ENCODE measurements around the gene ACOT9. TPM values are rescaled to one million over a fixed set of nuclear protein-coding genes. Genes with fewer than 3 reads are reported as not detected.
A peak's percentile ranks its signal among the peaks of the same experiment; 100 is the strongest.

ACOT9 gene
- total and polyA plus RNA-seq, 2 experiments from 2014 or later, result 28.5 to 34.3 TPM

DNA sequence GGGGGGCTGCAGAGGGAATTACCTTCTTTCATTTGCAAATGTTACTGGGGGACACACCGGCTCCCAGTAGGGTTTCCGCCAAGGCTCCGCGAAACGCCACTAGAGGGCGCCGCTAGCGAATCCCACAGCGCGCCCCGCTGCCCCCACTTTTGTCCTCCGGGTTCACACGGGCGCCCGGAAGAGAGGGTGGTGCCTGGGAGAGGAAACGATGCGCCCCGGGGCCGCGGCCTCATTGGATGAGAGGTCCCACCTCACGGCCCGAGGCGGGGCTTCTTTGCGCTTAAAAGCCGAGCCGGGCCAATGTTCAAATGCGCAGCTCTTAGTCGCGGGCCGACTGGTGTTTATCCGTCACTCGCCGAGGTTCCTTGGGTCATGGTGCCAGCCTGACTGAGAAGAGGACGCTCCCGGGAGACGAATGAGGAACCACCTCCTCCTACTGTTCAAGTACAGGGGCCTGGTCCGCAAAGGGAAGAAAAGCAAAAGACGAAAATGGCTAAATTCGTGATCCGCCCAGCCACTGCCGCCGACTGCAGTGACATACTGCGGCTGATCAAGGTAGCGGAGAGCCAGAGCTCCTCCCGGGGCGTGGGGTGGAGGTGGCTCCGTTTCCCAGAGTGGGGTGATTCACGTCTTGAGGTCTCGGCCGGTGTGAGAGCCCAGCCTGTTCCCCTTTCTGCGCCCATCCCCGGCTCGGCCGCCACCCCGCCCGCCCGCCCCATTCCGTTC is 40.0 kb upstream of the ACOT9 start, which contains the start of gene SAT1:
Gene SAT1 (plus strand): TSS at position 311 of the 726 bp plus-strand sequence. CDS start 179 bp downstream, at position 490.
- no peaks in the 10 kb centered on the region for H3K9me2 ChIP-seq (ENCODE audit: insufficient read depth)
- TF ChIP-seq, protein P1, sequence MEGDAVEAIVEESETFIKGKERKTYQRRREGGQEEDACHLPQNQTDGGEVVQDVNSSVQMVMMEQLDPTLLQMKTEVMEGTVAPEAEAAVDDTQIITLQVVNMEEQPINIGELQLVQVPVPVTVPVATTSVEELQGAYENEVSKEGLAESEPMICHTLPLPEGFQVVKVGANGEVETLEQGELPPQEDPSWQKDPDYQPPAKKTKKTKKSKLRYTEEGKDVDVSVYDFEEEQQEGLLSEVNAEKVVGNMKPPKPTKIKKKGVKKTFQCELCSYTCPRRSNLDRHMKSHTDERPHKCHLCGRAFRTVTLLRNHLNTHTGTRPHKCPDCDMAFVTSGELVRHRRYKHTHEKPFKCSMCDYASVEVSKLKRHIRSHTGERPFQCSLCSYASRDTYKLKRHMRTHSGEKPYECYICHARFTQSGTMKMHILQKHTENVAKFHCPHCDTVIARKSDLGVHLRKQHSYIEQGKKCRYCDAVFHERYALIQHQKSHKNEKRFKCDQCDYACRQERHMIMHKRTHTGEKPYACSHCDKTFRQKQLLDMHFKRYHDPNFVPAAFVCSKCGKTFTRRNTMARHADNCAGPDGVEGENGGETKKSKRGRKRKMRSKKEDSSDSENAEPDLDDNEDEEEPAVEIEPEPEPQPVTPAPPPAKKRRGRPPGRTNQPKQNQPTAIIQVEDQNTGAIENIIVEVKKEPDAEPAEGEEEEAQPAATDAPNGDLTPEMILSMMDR (conservative IDR thresholded peaks at IDR 0.05; ENCODE audit: low read depth in 2 of 2), result peak; percentile 62 to 73
- TF ChIP-seq EZH2 (IDR thresholded peaks at IDR 0.05; ENCODE audit: low read depth, unreplicated experiment) (no peak), NANOG (IDR thresholded peaks at IDR 0.05; ENCODE audit: borderline replicate concordance) (0 out of 2 replicates have a peak, but pooled peaks have one; percentile 10), EZH2phosphoT487 (IDR thresholded peaks at IDR 0.05; ENCODE audit: unreplicated experiment) (no peak), POLR2AphosphoS5 (IDR thresholded peaks at IDR 0.05; ENCODE audit: low read depth) (peak; percentile 97), ZNF114 (CRISPR knock-in tag; IDR thresholded peaks at IDR 0.05) (no peak), CREB1 (CRISPR knock-in tag; IDR thresholded peaks at IDR 0.05; ENCODE audit: low read depth) (peak; percentile 57), ZNF331 (CRISPR knock-in tag; IDR thresholded peaks at IDR 0.05; ENCODE audit: low read depth) (no peak)

DNA sequence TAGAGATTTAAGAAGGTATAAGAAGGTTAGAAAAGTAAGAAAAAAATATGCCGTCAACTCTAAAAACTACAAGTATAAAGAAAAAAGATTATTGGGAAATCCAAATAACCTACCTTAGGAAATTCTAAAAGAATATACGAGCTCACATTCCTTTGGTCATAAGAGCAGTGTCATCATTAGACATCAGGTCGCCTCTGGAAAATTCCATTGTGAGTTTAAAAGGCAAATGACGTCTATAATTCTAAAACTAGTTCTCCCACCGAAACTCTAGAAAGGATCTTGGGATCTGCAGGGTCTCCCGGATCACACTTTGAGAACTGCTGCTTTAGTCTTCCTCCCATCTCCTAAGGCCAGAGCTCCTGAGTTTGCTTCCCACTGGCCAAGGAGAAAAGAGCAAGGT is 39.4 kb upstream of the ACOT9 start:
- Histone ChIP-seq H2AFZ (no peak overlapping the region), H3F3A (replicated peaks; ENCODE audit: low read depth) (no peaks in the 10 kb centered on the region), H3K9me2 (ENCODE audit: insufficient read depth) (no peaks in the 10 kb centered on the region), H3K4me3 (peak overlapping the region; percentile 15; the same call in 1 of the 2 replicates), H3K27ac (ENCODE audit: low read depth) (peak overlapping the region; percentile 51; the same call in 1 of the 2 replicates), H3K4me2 (peak overlapping the region; percentile 7; the same call in 1 of the 2 replicates), H3K79me2 (replicated peaks; ENCODE audit: insufficient read depth) (peaks cover 4% of the 10 kb centered on the region; the same call in 1 of the 2 replicates), H3K4me1 (ENCODE audit: insufficient read depth) (no peaks in the 10 kb centered on the region), H3K36me3 (ENCODE audit: insufficient read depth) (no peaks in the 10 kb centered on the region), H3K27me3 (ENCODE audit: insufficient read depth) (no peaks in the 10 kb centered on the region), H4K20me1 (replicated peaks; ENCODE audit: insufficient read depth) (no peaks in the 10 kb centered on the region)
- no peaks in the 10 kb centered on the region for H3K9me3 Mint-ChIP-seq
- H3K4me3 Mint-ChIP-seq, result peak overlapping the region; percentile 37
- no peak for ATAC-seq
- H3K36me3 Mint-ChIP-seq (ENCODE audit: low read depth), result peaks cover 8% of the 10 kb centered on the region; the same call in 2 of the 3 replicates
- no peak for DNase-seq (ENCODE audit: low spot score)
- H3K27me3 Mint-ChIP-seq (ENCODE audit: insufficient read depth, low read depth, poor library complexity), result no peaks in the 10 kb centered on the region
- H3K4me1 Mint-ChIP-seq, result peaks cover 13% of the 10 kb centered on the region; the same call in 2 of the 3 replicates
- peak overlapping the region; percentile 95 for H3K27ac Mint-ChIP-seq
- TF ChIP-seq POLR2AphosphoS5 (IDR thresholded peaks at IDR 0.05; ENCODE audit: low read depth) (no peak), CREB1 (CRISPR knock-in tag; IDR thresholded peaks at IDR 0.05; ENCODE audit: low read depth) (no peak), ZNF114 (CRISPR knock-in tag; IDR thresholded peaks at IDR 0.05) (no peak), EZH2phosphoT487 (IDR thresholded peaks at IDR 0.05; ENCODE audit: unreplicated experiment) (no peak), STAT1 (IDR thresholded peaks at IDR 0.05; ENCODE audit: unreplicated experiment) (no peak)
- TF ChIP-seq, protein P2, sequence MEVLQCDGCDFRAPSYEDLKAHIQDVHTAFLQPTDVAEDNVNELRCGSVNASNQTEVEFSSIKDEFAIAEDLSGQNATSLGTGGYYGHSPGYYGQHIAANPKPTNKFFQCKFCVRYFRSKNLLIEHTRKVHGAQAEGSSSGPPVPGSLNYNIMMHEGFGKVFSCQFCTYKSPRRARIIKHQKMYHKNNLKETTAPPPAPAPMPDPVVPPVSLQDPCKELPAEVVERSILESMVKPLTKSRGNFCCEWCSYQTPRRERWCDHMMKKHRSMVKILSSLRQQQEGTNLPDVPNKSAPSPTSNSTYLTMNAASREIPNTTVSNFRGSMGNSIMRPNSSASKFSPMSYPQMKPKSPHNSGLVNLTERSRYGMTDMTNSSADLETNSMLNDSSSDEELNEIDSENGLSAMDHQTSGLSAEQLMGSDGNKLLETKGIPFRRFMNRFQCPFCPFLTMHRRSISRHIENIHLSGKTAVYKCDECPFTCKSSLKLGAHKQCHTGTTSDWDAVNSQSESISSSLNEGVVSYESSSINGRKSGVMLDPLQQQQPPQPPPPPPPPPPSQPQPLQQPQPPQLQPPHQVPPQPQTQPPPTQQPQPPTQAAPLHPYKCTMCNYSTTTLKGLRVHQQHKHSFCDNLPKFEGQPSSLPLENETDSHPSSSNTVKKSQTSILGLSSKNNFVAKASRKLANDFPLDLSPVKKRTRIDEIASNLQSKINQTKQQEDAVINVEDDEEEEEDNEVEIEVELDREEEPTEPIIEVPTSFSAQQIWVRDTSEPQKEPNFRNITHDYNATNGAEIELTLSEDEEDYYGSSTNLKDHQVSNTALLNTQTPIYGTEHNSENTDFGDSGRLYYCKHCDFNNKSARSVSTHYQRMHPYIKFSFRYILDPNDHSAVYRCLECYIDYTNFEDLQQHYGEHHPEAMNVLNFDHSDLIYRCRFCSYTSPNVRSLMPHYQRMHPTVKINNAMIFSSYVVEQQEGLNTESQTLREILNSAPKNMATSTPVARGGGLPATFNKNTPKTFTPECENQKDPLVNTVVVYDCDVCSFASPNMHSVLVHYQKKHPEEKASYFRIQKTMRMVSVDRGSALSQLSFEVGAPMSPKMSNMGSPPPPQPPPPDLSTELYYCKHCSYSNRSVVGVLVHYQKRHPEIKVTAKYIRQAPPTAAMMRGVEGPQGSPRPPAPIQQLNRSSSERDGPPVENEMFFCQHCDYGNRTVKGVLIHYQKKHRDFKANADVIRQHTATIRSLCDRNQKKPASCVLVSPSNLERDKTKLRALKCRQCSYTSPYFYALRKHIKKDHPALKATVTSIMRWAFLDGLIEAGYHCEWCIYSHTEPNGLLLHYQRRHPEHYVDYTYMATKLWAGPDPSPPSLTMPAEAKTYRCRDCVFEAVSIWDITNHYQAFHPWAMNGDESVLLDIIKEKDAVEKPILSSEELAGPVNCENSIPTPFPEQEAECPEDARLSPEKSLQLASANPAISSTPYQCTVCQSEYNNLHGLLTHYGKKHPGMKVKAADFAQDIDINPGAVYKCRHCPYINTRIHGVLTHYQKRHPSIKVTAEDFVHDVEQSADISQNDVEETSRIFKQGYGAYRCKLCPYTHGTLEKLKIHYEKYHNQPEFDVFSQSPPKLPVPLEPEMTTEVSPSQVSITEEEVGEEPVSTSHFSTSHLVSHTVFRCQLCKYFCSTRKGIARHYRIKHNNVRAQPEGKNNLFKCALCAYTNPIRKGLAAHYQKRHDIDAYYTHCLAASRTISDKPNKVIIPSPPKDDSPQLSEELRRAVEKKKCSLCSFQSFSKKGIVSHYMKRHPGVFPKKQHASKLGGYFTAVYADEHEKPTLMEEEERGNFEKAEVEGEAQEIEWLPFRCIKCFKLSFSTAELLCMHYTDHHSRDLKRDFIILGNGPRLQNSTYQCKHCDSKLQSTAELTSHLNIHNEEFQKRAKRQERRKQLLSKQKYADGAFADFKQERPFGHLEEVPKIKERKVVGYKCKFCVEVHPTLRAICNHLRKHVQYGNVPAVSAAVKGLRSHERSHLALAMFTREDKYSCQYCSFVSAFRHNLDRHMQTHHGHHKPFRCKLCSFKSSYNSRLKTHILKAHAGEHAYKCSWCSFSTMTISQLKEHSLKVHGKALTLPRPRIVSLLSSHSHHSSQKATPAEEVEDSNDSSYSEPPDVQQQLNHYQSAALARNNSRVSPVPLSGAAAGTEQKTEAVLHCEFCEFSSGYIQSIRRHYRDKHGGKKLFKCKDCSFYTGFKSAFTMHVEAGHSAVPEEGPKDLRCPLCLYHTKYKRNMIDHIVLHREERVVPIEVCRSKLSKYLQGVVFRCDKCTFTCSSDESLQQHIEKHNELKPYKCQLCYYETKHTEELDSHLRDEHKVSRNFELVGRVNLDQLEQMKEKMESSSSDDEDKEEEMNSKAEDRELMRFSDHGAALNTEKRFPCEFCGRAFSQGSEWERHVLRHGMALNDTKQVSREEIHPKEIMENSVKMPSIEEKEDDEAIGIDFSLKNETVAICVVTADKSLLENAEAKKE (CRISPR knock-in tag; IDR thresholded peaks at IDR 0.05), result 0 out of 2 replicates have a peak, but pooled peaks have one; percentile 36
- TF ChIP-seq, protein P3, sequence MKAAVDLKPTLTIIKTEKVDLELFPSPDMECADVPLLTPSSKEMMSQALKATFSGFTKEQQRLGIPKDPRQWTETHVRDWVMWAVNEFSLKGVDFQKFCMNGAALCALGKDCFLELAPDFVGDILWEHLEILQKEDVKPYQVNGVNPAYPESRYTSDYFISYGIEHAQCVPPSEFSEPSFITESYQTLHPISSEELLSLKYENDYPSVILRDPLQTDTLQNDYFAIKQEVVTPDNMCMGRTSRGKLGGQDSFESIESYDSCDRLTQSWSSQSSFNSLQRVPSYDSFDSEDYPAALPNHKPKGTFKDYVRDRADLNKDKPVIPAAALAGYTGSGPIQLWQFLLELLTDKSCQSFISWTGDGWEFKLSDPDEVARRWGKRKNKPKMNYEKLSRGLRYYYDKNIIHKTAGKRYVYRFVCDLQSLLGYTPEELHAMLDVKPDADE (IDR thresholded peaks at IDR 0.05), result no peak

More for the DNA sequence above, 40.0 kb upstream of the ACOT9 start, which contains the start of gene SAT1:
- H3K9me3 Mint-ChIP-seq, result no peaks in the 10 kb centered on the region
- Histone ChIP-seq H3F3A (replicated peaks; ENCODE audit: low read depth) (no peaks in the 10 kb centered on the region), H4K20me1 (replicated peaks; ENCODE audit: insufficient read depth) (no peaks in the 10 kb centered on the region), H3K4me2 (peak within 1 kb of the TSS; percentile 77), H2AFZ (no peak within 1 kb of the TSS), H3K4me3 (peak within 1 kb of the TSS; percentile 75), H3K27ac (ENCODE audit: low read depth) (peak within 1 kb of the TSS; percentile 51; the same call in 1 of the 2 replicates), H3K79me2 (replicated peaks; ENCODE audit: insufficient read depth) (peaks cover 4% of the 10 kb centered on the region; the same call in 1 of the 2 replicates), H3K4me1 (ENCODE audit: insufficient read depth) (no peaks in the 10 kb centered on the region), H3K36me3 (ENCODE audit: insufficient read depth) (no peaks in the 10 kb centered on the region), H3K27me3 (ENCODE audit: insufficient read depth) (no peaks in the 10 kb centered on the region)
- peaks cover 13% of the 10 kb centered on the region; the same call in 2 of the 3 replicates for H3K4me1 Mint-ChIP-seq
- H3K36me3 Mint-ChIP-seq (ENCODE audit: low read depth), result peaks cover 8% of the 10 kb centered on the region; the same call in 2 of the 3 replicates
- ATAC-seq (peak; percentile 98), DNase-seq (ENCODE audit: low spot score) (peak; percentile 95)
- no peaks in the 10 kb centered on the region for H3K27me3 Mint-ChIP-seq (ENCODE audit: insufficient read depth, low read depth, poor library complexity)
- peak within 1 kb of the TSS; percentile 95 for H3K27ac Mint-ChIP-seq
- peak within 1 kb of the TSS; percentile 94 for H3K4me3 Mint-ChIP-seq
